Activated B cell treated with CpG ODN at 0.5 μM for 24 hours (primary cell): Measurements from ENCODE around the gene PLCH1. TPM values are rescaled to one million over a fixed set of nuclear protein-coding genes. Genes with fewer than 3 reads are reported as not detected.

Experiments
- ATAC-seq: fragments of 200-7000 bp; cut with Tn5 transposase; one replicate; pipeline ENCODE4 v1.10.0; 2021; ENCODE audit warnings: low read depth, mild to moderate bottlenecking, moderate library complexity
- CTCF ChIA-PET: fragments of 350-600 bp; sonication (Branson Sonifier 250); formaldehyde crosslinking; loops from one replicate; lab custom pipeline; 2021; ENCODE audit warnings: antibody characterized with exemption; lab: Charles Lee
- POLR2A ChIA-PET: fragments of 350-600 bp; sonication (Branson Sonifier 250); formaldehyde crosslinking; loops from one replicate; lab custom pipeline; 2021; ENCODE audit warnings: antibody characterized with exemption; lab: Charles Lee
- DNase-seq: peaks from one replicate; pipeline ENCODE4 v3.0.0; 2022
- H3K27ac Mint-ChIP-seq: one replicate; pipeline ENCODE4 v1.8.0; 2020; ENCODE audit warnings: mixed read lengths
- H3K27me3 Mint-ChIP-seq: one replicate; pipeline ENCODE4 v1.8.0; 2021; ENCODE audit warnings: mixed read lengths
- H3K36me3 Mint-ChIP-seq: one replicate; pipeline ENCODE4 v1.8.0; 2021; ENCODE audit warnings: low read depth, mixed read lengths
- H3K4me1 Mint-ChIP-seq: one replicate; pipeline ENCODE4 v1.8.0; 2021; ENCODE audit warnings: mixed read lengths
- H3K4me3 Mint-ChIP-seq: one replicate; pipeline ENCODE4 v1.8.0; 2020; ENCODE audit warnings: mild to moderate bottlenecking, mixed read lengths
- H3K9me3 Mint-ChIP-seq: one replicate; pipeline ENCODE4 v1.8.0; 2020; ENCODE audit warnings: mixed read lengths
- intact Hi-C: fragments of 100-400 bp; cut with micrococcal nuclease; formaldehyde crosslinking; loops from one replicate; pipeline ENCODE4 v1.15.1; 2024
- total RNA-seq: library from RNA; stranded (reverse); gene quantifications from 2 replicates; pipeline ENCODE4 v1.2.3, GENCODE V29; 2022
- TF ChIP-seq, protein P1 (sequence below): fragments of 200-600 bp; IDR thresholded peaks from one replicate; pipeline ENCODE4 v1.8.0; 2022; ENCODE audit warnings: antibody characterized with exemption, mild to moderate bottlenecking

The PLCH1 gene
- total RNA-seq, 1 donor from 2014 or later, result 0.27 TPM

DNA sequence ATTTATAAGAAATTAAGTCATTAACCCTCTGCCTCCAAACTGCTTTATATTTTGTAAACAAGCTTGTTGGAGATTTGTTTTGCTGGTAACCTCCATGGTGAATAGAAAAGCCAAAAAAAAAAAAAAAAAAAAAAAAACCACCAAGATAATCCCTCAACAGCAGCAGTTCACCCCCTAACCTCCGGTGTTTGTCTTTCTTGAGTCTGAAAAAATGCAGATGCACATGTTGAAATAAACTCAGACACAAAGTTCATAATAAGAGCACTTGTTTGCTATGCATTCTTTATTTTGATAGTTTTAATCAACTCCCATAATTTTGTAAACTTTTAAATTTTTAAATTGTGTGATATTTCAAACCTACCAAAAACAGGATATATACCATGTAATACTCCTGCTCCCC, 1.8 kb upstream of the PLCH1 start:
- Mint-ChIP-seq H3K27me3 (peaks cover 12% of the 10 kb centered on the region), H3K9me3 (no peaks in the 10 kb centered on the region), H3K4me3 (no peak overlapping the region), H3K4me1 (peaks cover 25% of the 10 kb centered on the region), H3K27ac (no peak overlapping the region), H3K36me3 (no peaks in the 10 kb centered on the region)
- POLR2A ChIA-PET, result no interaction called here
- TF ChIP-seq, protein P1, sequence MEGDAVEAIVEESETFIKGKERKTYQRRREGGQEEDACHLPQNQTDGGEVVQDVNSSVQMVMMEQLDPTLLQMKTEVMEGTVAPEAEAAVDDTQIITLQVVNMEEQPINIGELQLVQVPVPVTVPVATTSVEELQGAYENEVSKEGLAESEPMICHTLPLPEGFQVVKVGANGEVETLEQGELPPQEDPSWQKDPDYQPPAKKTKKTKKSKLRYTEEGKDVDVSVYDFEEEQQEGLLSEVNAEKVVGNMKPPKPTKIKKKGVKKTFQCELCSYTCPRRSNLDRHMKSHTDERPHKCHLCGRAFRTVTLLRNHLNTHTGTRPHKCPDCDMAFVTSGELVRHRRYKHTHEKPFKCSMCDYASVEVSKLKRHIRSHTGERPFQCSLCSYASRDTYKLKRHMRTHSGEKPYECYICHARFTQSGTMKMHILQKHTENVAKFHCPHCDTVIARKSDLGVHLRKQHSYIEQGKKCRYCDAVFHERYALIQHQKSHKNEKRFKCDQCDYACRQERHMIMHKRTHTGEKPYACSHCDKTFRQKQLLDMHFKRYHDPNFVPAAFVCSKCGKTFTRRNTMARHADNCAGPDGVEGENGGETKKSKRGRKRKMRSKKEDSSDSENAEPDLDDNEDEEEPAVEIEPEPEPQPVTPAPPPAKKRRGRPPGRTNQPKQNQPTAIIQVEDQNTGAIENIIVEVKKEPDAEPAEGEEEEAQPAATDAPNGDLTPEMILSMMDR, result no peak
- CTCF ChIA-PET, result interaction anchor here (3.0 kb wide), 1 partner anchor 59 kb away, joined by 9 read pairs; the partner anchor contains the start of gene C3orf33
- intact Hi-C loops, result loop anchor here (10.0 kb wide), 1 partner anchor 1428 kb away; no protein-coding TSS in a partner anchor
- DNase-seq, result no peak
- ATAC-seq, result no peak

DNA sequence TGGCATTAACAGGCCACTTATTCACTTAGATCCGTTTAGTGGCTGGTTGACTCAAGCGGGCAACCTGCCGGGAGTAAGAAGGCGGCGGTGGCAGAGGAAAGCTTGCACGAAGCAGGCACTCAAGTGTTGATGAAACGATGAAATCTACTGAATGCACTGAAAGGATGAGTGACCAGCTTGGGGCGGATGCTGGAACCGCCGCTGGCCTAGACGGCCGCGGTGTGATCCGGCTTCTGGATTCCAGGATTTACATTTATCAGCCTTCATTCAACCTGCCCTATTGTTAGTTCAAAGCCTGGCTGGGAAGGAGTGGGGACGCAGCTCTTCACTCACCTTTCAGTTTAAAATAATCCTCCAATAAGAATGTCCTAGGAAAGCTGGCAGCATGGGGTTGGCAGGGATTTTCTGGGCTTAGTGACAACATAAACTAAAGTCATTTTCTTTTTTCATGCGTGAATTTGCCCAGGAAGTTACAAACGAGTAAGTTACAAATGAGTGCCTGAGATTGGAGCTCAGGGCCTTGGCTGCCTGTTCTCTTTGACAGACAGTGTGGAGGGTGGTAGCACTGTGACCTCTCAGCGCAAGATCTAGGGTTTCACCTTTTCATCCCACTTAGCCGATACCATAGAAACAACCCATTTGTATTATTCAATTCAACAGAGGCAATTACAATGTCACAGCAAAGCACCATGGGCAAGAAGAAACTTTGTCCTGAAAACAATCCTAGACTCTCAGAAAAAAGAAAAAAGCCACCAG, 1.1 kb upstream of the PLCH1 start:
- ATAC-seq, result no peak
- no peak overlapping the region for H3K27ac Mint-ChIP-seq
- DNase-seq, result no peak
- POLR2A ChIA-PET, result no interaction called here
- H3K4me1 Mint-ChIP-seq, result peaks cover 25% of the 10 kb centered on the region
- intact Hi-C loops, result loop anchor here (2.0 to 10.0 kb wide), 2 partner anchors 125 to 1429 kb away; partner anchors contain the start of gene GMPS
- H3K27me3 Mint-ChIP-seq, result peaks cover 12% of the 10 kb centered on the region
- peak overlapping the region; percentile 87 for H3K4me3 Mint-ChIP-seq
- no peaks in the 10 kb centered on the region for H3K9me3 Mint-ChIP-seq
- TF ChIP-seq, protein P1, result no peak
- CTCF ChIA-PET, result interaction anchor here (3.0 kb wide), 1 partner anchor 60 kb away, joined by 9 read pairs; the partner anchor contains the start of gene C3orf33
- no peaks in the 10 kb centered on the region for H3K36me3 Mint-ChIP-seq

DNA sequence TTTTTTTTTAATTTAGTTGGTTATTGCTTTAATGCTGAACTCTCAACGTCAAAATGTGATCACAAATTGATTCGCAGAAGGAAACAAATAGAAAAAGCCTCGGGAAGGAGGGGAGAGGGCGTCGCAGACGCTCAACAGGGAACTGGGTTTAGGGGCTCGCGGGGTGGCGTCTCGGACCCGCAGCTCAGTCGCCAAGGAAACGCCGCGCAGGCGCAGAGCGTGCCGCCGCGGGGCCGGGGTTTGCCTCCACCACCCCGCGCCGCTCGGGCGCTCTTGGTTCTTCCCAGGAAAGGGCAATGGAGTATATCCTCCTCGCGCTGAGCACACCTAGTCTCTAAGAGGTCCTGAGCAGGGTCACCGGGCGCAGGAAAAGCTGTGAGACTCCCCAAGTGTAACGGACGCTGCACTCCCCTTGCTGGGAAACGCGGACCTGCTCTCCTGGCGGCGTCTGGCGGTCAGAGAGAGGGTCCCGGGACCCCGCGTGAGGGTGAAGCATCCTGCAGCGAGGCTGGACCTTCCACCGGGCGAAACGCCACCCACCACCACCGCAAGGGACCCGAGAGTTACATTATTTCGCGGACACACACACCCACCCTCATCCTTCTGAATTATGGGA, 753 bp downstream of the PLCH1 start:
- H3K27me3 Mint-ChIP-seq, result peaks cover 24% of the 10 kb centered on the region
- no peaks in the 10 kb centered on the region for H3K36me3 Mint-ChIP-seq
- no peaks in the 10 kb centered on the region for H3K9me3 Mint-ChIP-seq
- ChIA-PET CTCF (interaction anchor here (0.5 to 3.0 kb wide), 2 partner anchors 42 to 62 kb away, joined by 5 to 9 read pairs; partner anchors contain the start of gene C3orf33), POLR2A (no interaction called here)
- TF ChIP-seq, protein P1, result no peak
- peaks cover 26% of the 10 kb centered on the region for H3K4me1 Mint-ChIP-seq
- H3K27ac Mint-ChIP-seq, result peak overlapping the region; percentile 66
- ATAC-seq (peak; percentile 44), DNase-seq (peak; percentile 42)
- peak overlapping the region; percentile 87 for H3K4me3 Mint-ChIP-seq
- intact Hi-C loops, result loop anchor here (1.0 to 10.0 kb wide), 4 partner anchors 63 to 1431 kb away; partner anchors contain the start of genes C3orf33, GMPS and SLC33A1

DNA sequence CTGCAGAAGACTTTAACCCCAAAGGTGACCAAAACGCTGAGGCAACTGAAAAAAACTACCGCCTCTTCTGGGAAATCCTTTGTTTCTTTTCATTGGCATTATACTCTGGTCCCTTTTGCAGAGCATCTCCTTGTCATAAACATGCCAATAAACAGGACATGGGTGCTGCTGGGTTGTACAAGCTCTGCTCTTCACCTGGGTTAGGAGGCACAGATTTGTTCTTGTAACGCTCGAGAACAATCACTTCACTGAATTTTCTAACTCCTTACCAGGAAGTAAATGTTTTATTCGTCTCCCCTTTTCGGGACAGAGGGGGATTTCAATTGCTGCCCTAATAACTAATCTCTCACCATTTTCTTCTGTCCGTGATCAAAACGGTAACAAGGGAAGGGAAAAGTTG, 1.3 kb downstream of the PLCH1 start:
- H3K4me3 Mint-ChIP-seq, result peak overlapping the region; percentile 87
- DNase-seq, result no peak
- TF ChIP-seq, protein P1, result no peak
- H3K9me3 Mint-ChIP-seq, result no peaks in the 10 kb centered on the region
- peaks cover 26% of the 10 kb centered on the region for H3K27me3 Mint-ChIP-seq
- intact Hi-C loops, result loop anchor here (1.0 to 10.0 kb wide), 4 partner anchors 64 to 1431 kb away; partner anchors contain the start of genes C3orf33, GMPS and SLC33A1
- CTCF ChIA-PET, result no interaction called here
- no peaks in the 10 kb centered on the region for H3K36me3 Mint-ChIP-seq
- ATAC-seq, result no peak
- peak overlapping the region; percentile 27 for H3K27ac Mint-ChIP-seq
- H3K4me1 Mint-ChIP-seq, result peaks cover 28% of the 10 kb centered on the region
- POLR2A ChIA-PET, result no interaction called here
